Upper lobe of left lung (tissue), 6 donors: ENCODE measurements around the gene BAD. TPM values are rescaled to one million over a fixed set of nuclear protein-coding genes. Genes with fewer than 3 reads are reported as not detected.
"Not testable (repeated sequence)": the region's sequence is repeated elsewhere in the genome, so short reads cannot be mapped to it uniquely, and the experiment has no call there.

ENCODE experiments used
- ATAC-seq, 2 donors: fragments of 200-7000 bp; cut with Tn5 transposase; one replicate each; pipeline ENCODE4 v1.9.1; 2022; ENCODE audit warnings: mild to moderate bottlenecking in 2 of 2, moderate library complexity in 2 of 2; ENCODE audit not compliant: low FRiP score in 2 of 2
- DNase-seq, 2 donors: peaks; one replicate each; pipeline ENCODE4 v3.0.0-alpha.2; 2019 to 2020
- H3K27ac ChIP-seq, 4 donors: fragments of 200-600 bp; sonication (generic); one replicate each; pipeline ENCODE4 v1.5.1; 2016 to 2019
- H3K27me3 ChIP-seq, 4 donors: fragments of 200-600 bp; sonication (generic); one replicate each; pipeline ENCODE4 v1.5.1; 2017 to 2019
- H3K36me3 ChIP-seq, 4 donors: fragments of 200-600 bp; sonication (generic); one replicate each; pipeline ENCODE4 v1.5.1; 2016 to 2019
- H3K4me1 ChIP-seq, 4 donors: fragments of 200-600 bp; sonication (generic); one replicate each; pipeline ENCODE4 v1.5.1; 2018 to 2019
- H3K4me3 ChIP-seq, 4 donors: fragments of 200-600 bp; sonication (generic); one replicate each; pipeline ENCODE4 v1.5.1; 2017 to 2019; ENCODE audit warnings: mild to moderate bottlenecking in 2 of 4, moderate library complexity in 1 of 4
- H3K9me3 ChIP-seq, 4 donors: fragments of 200-600 bp; sonication (generic); one replicate each; pipeline ENCODE4 v1.5.1; 2018 to 2019
- CTCF ChIP-seq, 6 experiments: fragments of 450-650 bp in 4 of 6; fragments of 200-600 bp in 2 of 6; sonication (generic) in 2 of 6; IDR thresholded peaks; one replicate each; pipeline ENCODE4 v1.5.1; 2016 to 2019; ENCODE audit warnings: antibody characterized with exemption in 6 of 6
- EP300 ChIP-seq, 4 donors: sonication (generic); formaldehyde crosslinking; IDR thresholded peaks; one replicate each; pipeline ENCODE4 v1.5.1; 2017; ENCODE audit warnings: antibody characterized with exemption in 4 of 4, control low read depth in 2 of 4
- POLR2A ChIP-seq, 4 donors: fragments of 450-650 bp; IDR thresholded peaks; one replicate each; pipeline ENCODE4 v1.5.1; 2016 to 2017; ENCODE audit warnings: antibody characterized with exemption in 4 of 4, mild to moderate bottlenecking in 2 of 4
- POLR2AphosphoS5 ChIP-seq, 2 donors: sonication (generic); formaldehyde crosslinking; IDR thresholded peaks; one replicate each; pipeline ENCODE4 v1.5.1; 2017; ENCODE audit warnings: antibody characterized with exemption in 2 of 2
- WGBS, 2 donors: methylation state at CpG; one replicate each; pipeline ENCODE4 v1.1.5; 2017 to 2018; 5-methylcytosine and 5-hydroxymethylcytosine counted together
- total RNA-seq, 6 donors: library from RNA; depleted of rRNA in 4 of 6; stranded (reverse); fragments of >200 nt in 4 of 6; gene quantifications; one replicate each; pipeline versions ENCODE4 v1.1.0 to v1.2.1, GENCODE V29; 2016 to 2021
- donor health status: DM: no; HTN: no; CAD: no; lungs with moderate emphysema.
- donor health status: DM: no; HTN: yes; CAD: no; lungs with severe emphysema.

Gene BAD
- total RNA-seq, 6 donors from 2014 or later, result 59.7 to 150 (median 80.1) TPM

DNA sequence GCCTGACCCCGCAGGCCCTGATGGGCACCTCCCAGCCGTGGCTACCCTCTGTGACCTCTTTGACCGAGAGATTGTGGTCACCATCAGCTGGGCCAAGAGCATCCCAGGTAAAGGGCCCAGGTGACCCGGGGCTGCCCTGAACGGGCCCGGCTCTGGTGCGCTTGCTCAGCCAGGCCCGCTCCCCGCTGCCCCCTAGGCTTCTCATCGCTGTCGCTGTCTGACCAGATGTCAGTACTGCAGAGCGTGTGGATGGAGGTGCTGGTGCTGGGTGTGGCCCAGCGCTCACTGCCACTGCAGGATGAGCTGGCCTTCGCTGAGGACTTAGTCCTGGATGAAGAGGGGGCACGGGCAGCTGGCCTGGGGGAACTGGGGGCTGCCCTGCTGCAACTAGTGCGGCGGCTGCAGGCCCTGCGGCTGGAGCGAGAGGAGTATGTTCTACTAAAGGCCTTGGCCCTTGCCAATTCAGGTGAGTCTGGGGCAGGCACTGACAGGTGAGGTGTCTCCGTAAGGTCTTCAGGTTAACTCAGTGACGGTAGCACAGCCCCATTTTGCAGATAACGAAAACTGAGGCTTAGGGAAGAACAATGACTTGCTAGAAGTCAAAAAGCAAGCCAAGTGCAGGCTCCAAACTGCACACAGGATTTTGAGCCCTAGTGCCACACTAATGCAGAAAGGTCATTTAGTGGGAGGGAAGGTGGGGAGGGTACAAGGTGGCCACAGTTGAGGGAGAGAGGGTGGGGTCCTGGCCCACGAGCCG is 30.5 kb upstream of the BAD start:
- DNase-seq (peak in 1 of 2 donors; percentile 78), ATAC-seq (no peak)
- Histone ChIP-seq H3K4me1 (peaks cover 18 to 31% (median 22%) of the 10 kb centered on the region in 4 donors), H3K4me3 (no peak overlapping the region), H3K27me3 (no peaks in the 10 kb centered on the region), H3K36me3 (peaks cover 7 to 40% (median 23%) of the 10 kb centered on the region in 4 donors), H3K9me3 (no peaks in the 10 kb centered on the region), H3K27ac (peak overlapping the region in 1 of 4 donors; percentile 56)
- TF ChIP-seq CTCF (IDR thresholded peaks at IDR 0.05) (no peak), EP300 (IDR thresholded peaks at IDR 0.05) (no peak), POLR2A (IDR thresholded peaks at IDR 0.05) (no peak), POLR2AphosphoS5 (IDR thresholded peaks at IDR 0.05) (no peak)
- WGBS, 2 donors, result 96 to 98% methylated on average over 13 to 24 of the region's 24 CpGs

DNA sequence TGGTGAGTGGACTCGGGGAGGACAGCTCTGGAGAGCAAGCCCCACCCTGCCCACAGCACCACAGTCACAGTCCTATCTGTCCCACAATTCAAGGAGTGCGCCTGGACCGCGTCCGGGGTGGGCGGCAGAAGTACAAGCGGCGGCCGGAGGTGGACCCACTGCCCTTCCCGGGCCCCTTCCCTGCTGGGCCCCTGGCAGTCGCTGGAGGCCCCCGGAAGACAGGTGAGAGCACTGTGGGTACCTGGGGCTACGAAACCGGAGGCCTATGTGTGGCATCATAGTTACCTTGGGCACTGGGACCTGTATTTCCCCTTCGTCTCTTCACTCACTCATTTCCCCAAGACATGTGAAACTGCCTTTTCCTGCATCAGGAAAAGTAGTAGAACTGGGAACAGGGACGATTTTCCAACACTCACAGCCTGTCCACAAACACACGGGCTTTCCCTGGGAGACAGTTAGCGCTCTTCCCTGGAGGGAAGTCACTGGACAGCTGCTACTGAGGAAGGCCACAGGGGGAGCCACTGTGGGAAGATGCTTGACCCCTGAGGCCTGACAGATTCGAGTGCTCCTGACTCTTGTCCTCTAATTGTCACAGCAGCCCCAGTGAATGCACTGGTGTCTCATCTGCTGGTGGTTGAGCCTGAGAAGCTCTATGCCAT is 29.8 kb upstream of the BAD start:
- peak overlapping the region; percentile 22 to 74 (median 52) for H3K27ac ChIP-seq
- TF ChIP-seq POLR2AphosphoS5 (IDR thresholded peaks at IDR 0.05), result no peak
- TF ChIP-seq POLR2A (IDR thresholded peaks at IDR 0.05), result no peak
- TF ChIP-seq EP300 (IDR thresholded peaks at IDR 0.05), result no peak
- TF ChIP-seq CTCF (IDR thresholded peaks at IDR 0.05), result no peak
- DNase-seq, result no peak
- peaks cover 12 to 25% (median 16%) of the 10 kb centered on the region in 4 donors for H3K4me1 ChIP-seq
- no peaks in the 10 kb centered on the region for H3K27me3 ChIP-seq
- 83 to 84% methylated on average over 4 to 19 of the region's 19 CpGs for WGBS, 2 donors
- peaks cover 7 to 40% (median 23%) of the 10 kb centered on the region in 4 donors for H3K36me3 ChIP-seq
- ATAC-seq, result no peak
- peak overlapping the region in 1 of 4 donors; percentile 2 for H3K4me3 ChIP-seq
- H3K9me3 ChIP-seq, result no peaks in the 10 kb centered on the region

GRCh38 chr11:64313491-64314145 is 29.2 kb upstream of the BAD start:
- DNase-seq (peak in 1 of 2 donors; percentile 85), ATAC-seq (peak in 1 of 2 donors; percentile 33)
- Histone ChIP-seq H3K9me3 (no peaks in the 10 kb centered on the region), H3K4me3 (peak overlapping the region in 1 of 4 donors; percentile 2), H3K36me3 (peaks cover 7 to 40% (median 23%) of the 10 kb centered on the region in 4 donors), H3K27me3 (no peaks in the 10 kb centered on the region), H3K4me1 (peaks cover 5 to 18% (median 10%) of the 10 kb centered on the region in 4 donors), H3K27ac (peak overlapping the region; percentile 48 to 74 (median 52))
- WGBS, 2 donors, result 86 to 87% methylated on average over 13 of the region's 18 CpGs
- no peak for TF ChIP-seq EP300 (IDR thresholded peaks at IDR 0.05)
- no peak for TF ChIP-seq POLR2AphosphoS5 (IDR thresholded peaks at IDR 0.05)
- no peak for TF ChIP-seq POLR2A (IDR thresholded peaks at IDR 0.05)
- no peak for TF ChIP-seq CTCF (IDR thresholded peaks at IDR 0.05)

DNA sequence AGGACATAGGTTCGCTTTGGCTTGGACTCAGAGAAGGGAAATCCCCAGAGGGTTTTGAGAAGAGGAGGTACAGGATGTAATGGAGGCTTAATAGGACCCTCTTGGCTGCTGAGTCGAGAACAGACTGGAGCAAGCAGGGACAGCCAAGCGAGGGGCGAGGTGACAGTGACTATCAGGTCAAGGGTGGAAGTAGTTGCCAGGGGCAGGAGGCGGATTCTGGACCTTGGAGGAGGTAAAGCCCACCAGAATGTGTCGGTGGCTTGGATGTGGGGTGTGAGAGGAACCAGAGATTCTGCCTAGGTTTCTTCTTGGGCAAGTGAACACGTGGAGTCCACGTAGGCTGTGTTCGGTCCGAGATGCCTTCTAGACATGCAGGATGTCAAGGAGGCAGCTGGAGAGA is 28.5 kb upstream of the BAD start:
- H3K27me3 ChIP-seq, result no peaks in the 10 kb centered on the region
- DNase-seq, result no peak
- ATAC-seq, result no peak
- no peaks in the 10 kb centered on the region for H3K9me3 ChIP-seq
- H3K36me3 ChIP-seq, result peaks cover 7 to 40% (median 24%) of the 10 kb centered on the region in 4 donors
- no peak overlapping the region for H3K4me3 ChIP-seq
- peaks cover 5 to 16% (median 10%) of the 10 kb centered on the region in 4 donors for H3K4me1 ChIP-seq
- TF ChIP-seq CTCF (IDR thresholded peaks at IDR 0.05) (no peak), POLR2A (IDR thresholded peaks at IDR 0.05) (no peak), POLR2AphosphoS5 (IDR thresholded peaks at IDR 0.05) (no peak), EP300 (IDR thresholded peaks at IDR 0.05) (no peak)
- WGBS, 2 donors, result 90 to 96% methylated on average over 10 of the region's 10 CpGs
- peak overlapping the region; percentile 48 to 74 (median 52) for H3K27ac ChIP-seq

DNA sequence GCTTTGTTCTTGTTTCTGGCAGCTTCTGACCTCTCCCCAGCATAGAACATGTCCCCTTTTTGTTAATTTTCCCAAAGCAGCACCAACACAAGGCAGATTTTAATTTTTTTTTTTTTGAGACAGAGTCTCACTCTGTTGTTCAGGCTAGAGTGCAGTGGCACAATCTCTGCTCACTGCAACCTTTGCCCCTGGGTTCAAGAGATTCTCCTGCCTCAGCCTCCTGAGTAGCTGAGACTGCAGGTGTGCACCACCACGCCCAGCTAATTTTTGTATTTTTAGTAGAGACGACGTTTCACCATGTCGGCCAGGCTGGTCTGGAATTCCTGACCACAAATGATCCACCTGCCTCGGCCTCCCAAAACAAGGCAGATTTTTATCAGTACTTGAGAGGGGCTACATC is 23.3 kb upstream of the BAD start:
- WGBS, 2 donors, result 92 to 95% methylated on average over 5 of the region's 5 CpGs
- H3K27ac ChIP-seq, result peak overlapping the region in 1 of 4 donors; percentile 97

More for the DNA sequence above, 23.3 kb upstream of the BAD start:
- not testable (repeated sequence) for ATAC-seq, H3K9me3 ChIP-seq, DNase-seq, H3K27me3 ChIP-seq, H3K4me3 ChIP-seq
- Histone ChIP-seq H3K36me3 (peaks cover 0 to 11% (median 5%) of the 10 kb centered on the region in 4 donors), H3K4me1 (peaks cover 14 to 31% (median 21%) of the 10 kb centered on the region in 4 donors)
